GM19328 (cell line): ENCODE data around the gene EIF3A.
A peak's percentile ranks its signal among the peaks of the same experiment; 100 is the strongest.
"Not testable (repeated sequence)": the region's sequence is repeated elsewhere in the genome, so short reads cannot be mapped to it uniquely, and the experiment has no call there.

ENCODE experiments used
- ATAC-seq: cut with Tn5 transposase; IDR thresholded peaks from one replicate; pipeline ENCODE4 v1.9.1; 2021; ENCODE audit warnings: mild to moderate bottlenecking, moderate library complexity; ENCODE audit not compliant: unreplicated experiment

Gene EIF3A

DNA sequence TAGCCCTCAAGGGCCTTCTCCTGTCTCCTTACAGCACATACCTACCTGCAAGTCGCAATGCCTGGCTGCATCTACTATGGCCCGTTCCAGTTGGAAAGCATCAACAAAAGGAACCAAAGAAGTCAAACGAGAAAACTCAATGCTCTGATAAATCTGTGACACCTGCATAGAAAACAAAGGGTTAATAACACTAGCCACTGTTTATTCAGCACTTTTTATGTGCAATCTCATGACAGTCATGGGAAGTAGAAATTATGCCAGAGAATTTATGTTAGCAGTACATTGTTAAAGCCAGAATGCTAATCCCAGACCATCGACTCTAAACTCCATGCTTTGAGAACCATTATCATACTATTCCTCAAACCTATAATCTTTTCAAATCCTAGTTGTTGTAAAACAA, 21.1 kb downstream of the EIF3A start:
- no peak for ATAC-seq

- no peak for ATAC-seq
Observed at GRCh38 chr10:119058010-119058409, 22.6 kb downstream of the EIF3A start.

- ATAC-seq: no peak
Observed at GRCh38 chr10:119055472-119055871, 25.1 kb downstream of the EIF3A start.

DNA sequence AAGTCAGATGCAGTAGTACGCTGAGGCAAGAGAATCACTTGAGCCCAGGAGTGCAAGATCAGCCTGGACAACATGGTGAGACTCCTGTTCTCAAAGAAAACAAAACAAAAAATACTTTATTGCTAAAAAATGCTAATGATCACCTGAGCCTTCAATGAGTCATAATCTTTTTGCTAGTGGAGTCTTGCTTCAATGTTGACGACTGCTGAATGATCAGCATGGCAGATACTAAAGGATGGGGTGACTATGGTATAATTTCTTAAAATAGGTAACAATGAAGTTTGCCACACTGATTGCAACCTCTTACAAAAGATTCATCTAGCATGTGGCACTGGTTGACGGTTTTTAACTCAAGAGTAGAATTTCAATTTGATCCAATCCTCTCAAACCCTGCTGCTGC, 28.8 kb downstream of the EIF3A start:
- no peak for ATAC-seq

DNA sequence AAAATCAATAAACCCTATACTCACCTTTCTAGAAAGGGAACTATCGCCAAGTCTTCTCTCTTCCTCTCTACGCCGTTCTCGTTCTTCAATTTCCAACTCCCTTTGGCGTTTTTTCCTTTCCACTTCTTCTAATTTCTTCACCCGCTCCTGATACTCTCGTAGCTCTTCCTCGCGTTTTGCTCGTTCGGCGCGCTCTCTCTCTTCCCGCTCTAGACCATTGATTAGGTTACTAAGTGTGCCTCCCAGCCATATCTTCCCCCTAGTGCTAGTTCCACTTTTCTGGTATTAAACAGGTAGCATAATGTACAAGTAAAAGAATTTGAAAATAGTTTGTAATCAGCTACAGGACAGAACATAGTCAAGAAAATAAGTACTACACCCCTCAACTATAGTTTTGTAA, 30.8 kb downstream of the EIF3A start:
- no peak for ATAC-seq

DNA sequence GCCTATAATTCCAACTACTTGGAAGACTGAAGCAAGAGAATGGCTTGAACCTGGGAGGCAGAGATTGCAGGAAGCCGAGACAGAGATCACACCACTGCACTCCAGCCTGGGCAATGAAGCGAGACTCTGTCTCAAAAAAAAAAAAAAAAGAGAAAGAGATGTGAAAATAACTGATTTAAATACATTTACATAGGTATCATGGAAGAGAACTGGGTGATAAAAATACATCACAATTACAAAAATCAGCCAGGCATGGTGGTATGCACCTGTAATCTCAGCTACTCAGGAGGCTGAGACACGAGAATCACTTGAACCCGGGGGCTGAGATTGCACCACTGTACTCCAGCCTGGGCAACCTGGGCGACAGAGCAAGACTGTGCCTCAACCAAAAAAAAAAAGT, 31.3 kb downstream of the EIF3A start:
- ATAC-seq: no peak

GRCh38 chr10:119045561-119045960, 35.1 kb downstream of the EIF3A start:
- no peak for ATAC-seq

- ATAC-seq: no peak
Observed at GRCh38 chr10:119042169-119042568, 38.4 kb downstream of the EIF3A start.

- ATAC-seq: no peak
Observed at GRCh38 chr10:119041326-119041725, 39.3 kb downstream of the EIF3A start.

- ATAC-seq: no peak
Observed at GRCh38 chr10:119039161-119039560, 41.5 kb downstream of the EIF3A start.

GRCh38 chr10:119031496-119032059, 49.0 kb downstream of the EIF3A start:
- no peak for ATAC-seq

DNA sequence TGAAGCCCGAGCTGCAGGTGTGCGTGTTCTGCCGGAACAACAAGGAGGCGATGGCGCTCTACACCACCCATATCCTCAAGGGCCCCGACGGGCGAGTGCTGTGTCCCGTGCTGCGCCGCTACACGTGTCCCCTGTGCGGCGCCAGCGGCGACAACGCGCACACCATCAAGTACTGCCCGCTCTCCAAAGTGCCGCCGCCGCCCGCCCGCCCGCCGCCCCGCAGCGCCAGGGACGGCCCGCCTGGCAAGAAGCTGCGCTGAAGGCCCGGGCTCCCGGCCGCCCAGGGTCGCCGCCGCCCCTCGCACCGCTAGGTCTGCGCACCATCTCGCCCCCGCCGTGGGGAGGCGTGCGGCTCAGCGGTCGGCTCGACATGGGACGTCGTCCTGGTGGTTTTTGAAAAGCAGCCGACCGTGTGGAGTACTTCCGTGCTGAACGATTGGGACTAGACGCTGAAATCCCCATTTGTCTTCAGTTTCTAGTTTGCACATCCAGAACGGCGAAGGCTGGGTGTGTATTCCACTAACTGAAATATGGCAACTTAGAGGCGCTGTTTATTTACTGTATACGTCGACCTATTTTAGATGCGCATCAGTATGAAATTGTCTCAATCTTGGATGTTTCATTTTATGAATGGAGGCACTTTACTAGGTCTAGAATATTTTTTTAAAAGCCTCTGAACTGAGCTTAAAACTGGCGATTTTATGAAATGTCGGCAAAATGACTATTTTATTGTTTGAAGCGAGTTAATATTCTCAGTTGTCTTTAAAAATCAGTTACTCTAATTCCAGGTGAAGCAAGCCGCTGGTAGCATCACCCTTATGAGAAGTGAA, 50.0 kb downstream of the EIF3A start:
- ATAC-seq: peak; percentile 44

DNA sequence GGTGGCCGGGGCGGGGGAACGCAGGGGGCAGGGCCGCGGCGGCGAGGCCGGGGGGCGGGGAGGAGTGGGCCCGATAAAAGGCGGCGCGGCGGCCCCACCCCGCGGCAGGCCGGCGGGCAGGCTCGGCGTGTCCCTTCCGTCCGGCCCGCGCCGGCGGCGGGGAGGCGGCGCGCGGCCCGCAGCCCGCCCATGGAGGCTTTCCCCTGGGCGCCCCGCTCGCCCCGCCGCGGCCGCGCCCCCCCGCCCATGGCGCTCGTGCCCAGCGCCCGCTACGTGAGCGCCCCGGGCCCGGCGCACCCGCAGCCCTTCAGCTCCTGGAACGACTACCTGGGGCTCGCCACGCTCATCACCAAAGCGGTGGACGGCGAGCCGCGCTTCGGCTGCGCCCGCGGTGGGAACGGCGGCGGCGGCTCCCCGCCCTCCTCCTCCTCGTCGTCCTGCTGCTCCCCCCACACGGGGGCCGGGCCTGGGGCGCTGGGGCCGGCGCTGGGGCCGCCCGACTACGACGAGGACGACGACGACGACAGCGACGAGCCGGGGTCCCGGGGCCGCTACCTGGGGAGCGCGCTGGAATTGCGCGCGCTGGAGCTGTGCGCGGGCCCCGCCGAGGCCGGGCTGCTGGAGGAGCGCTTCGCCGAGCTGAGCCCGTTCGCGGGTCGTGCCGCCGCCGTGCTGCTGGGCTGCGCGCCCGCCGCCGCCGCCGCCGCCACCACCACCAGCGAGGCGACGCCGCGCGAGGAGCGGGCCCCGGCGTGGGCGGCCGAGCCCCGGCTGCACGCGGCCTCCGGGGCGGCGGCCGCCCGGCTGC, 50.8 kb downstream of the EIF3A start, which contains the start of gene NANOS1:
TSS of gene NANOS1 (plus strand) at position 102 of the 808 bp plus-strand sequence. CDS start at position 190, 88 bp downstream.
- peak; percentile 18 for ATAC-seq

DNA sequence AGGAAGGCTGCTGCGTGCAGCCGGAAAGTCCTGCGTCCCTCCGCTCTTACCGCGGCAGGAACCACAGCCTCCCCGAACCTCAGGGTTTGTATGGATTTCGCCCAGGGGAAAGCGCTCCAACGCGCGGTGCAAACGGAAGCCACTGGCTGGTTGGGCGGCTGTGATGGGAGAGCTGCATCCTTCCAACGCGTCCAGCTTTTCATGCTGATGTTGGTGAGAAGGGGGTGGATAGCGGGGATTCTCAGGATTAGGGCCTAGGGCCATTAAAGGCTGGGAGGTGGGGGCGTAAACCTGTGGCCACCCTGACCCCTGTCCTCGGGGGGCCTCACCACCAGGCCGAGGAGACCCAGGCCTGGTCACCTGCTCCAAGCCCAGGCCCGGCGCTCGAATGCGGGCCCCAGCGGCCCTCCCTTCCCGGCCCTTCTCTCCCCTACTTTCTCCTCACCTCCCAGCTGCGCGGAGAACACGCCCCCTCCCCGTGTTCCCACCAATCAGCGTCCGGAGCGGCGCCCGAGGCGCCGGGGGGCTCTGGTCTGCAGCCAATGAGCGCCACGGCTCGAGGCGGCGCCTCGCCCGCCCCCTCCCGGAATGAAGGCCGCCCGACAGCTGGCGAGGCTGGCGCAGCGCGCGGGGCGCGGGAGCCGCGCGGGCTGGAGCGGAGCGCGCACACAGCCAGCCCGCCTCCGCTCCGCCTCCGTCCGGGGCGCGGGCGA, 51.6 kb downstream of the EIF3A start:
- ATAC-seq: peak; percentile 50

DNA sequence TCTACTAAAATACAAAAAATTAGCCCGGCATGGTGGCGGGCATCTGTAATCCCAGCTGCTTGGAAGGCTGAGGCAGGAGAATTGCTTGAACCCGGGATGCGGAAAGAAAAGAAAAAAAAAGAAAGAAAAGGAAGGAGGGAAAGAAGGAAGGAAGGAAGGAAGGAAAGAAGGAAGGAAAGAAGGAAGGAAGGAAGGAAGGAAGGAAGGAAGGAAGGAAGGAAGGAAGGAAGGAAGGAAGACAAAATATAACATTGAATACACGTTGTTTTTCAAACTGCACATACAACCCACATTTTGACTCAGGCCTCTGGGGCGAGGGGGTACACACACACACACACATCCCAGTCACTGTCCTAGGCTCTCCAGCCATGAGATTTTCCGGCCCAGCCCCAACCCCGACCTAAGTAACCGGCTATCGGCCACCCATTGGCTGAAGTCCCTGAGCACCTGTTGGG, 52.1 kb downstream of the EIF3A start:
- ATAC-seq: not testable (repeated sequence)

- ATAC-seq: no peak
Observed at GRCh38 chr10:119026301-119027110, 54.1 kb downstream of the EIF3A start.

DNA sequence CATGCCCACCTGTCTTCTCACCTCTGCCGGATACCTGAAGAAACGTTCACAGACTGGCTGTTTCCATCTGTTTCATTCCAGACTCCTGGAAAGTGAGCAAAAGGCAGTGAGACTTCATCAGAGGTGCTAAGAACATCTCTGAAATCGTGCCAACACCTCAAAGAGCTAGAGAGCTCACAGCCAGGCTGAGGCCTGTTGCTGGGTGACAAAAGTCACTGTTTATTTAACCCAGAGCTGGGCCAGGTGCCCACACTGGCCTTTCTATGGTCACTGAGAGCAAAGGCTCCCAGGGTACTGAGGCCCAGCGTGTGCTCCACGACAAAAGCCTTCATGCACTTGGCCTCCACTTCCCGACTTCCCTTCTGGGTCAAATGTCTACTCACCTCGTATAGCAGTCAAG, 54.8 kb downstream of the EIF3A start:
- ATAC-seq: no peak

DNA sequence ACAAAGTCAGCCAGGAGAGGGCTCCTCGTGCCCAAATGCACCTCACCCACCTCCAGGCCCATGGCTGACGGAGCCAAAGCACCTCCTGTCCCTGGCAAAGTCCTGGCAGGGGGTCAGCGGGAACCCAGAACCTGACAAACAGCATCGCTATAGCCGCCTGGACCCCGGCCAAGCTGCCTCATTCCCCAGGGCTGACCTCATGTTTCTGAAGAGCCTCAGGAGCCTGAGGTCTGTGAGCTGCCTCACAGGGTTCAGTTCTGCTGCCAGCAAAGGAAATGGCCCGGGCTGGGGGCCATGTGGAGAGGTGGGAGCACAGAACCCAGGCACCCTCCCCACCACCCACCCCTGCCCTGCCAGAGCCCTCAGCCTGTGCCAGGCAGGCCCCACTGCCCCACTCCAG, 55.3 kb downstream of the EIF3A start:
- no peak for ATAC-seq

DNA sequence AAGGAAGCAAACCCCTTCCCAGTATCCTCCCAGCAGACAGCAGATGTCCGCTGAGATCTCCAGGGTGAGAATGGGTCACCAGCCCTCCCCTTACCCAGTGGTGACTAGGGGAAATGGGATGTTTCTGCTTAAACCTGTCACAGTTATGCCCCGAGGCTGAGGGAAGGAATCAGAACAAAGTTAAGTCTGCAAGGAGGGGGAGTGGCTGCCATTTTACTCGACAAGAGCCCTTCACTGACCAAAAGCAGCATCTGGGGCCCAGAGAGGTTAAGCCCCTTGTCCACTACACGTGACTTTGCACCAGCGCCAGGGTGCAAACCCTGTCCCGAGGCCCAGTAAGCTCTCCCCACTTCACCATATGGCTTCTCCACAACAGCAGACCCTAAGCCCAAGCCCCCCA, 55.7 kb downstream of the EIF3A start:
- ATAC-seq: no peak

GRCh38 chr10:119023553-119023868, 57.1 kb downstream of the EIF3A start:
- ATAC-seq: no peak
